D341Med (cell line): ENCODE data around the gene BTBD16.

Experiments used
- DNase-seq: peaks from one replicate; pipeline ENCODE4 v3.0.0; 2012; ENCODE audit warnings: low spot score

BTBD16 gene

DNA sequence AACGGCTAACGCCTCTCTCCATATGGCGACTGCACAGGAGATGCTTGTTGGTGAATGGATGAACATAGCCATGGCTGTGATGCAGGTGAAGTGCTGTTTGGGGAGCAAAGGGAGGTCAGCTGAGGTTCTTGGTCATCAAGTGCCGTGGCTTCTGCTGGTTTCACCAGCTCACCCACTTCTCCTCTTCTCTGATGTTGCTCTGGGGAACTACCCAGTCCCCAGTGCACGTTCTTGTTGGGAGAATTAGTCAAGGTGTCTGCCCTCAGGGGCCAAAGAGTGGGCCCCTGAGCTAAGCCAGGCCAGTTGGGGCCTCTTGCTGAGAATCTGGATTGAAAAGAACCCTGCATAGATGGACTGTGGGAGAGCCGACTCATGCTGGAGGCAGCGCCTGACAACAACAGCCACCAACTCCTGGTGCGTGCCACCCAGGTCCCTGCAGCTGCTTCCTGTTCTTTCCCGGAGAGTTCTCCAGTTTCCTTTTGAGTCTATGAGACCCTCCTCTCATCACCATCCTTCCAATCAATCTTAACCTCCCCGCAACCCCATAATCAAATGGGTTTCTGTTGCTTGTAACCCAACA, 3.0 kb downstream of the BTBD16 start:
- no peak for DNase-seq

DNA sequence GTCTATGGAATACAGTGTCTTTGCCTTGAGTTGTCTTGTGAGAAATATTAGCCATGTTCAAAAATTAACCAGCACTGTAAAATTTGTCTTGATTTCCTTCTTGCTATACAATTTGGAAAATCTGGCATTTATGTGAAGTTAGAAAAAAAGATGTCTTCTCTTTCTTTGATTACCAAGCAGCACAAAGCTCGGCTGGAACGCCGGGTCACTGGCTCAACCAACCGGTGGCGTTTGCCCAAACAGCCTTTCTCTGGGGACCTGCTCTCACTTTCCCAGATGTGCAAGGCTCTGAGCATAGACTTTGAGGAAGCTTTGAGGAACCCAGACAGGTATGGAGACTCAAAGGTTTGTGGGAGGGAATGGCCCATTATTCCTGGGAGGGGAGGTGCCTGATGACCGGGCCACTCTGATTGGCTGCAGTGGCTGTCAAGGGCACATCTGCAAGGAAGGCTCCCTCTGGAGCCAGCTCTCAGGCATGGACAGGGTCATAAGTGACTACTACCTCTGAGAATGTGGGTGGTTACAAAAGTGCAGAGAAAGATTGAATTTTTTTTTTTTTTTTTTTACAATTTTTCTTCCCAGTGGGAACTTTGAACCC, 5.6 kb downstream of the BTBD16 start:
- no peak for DNase-seq

DNA sequence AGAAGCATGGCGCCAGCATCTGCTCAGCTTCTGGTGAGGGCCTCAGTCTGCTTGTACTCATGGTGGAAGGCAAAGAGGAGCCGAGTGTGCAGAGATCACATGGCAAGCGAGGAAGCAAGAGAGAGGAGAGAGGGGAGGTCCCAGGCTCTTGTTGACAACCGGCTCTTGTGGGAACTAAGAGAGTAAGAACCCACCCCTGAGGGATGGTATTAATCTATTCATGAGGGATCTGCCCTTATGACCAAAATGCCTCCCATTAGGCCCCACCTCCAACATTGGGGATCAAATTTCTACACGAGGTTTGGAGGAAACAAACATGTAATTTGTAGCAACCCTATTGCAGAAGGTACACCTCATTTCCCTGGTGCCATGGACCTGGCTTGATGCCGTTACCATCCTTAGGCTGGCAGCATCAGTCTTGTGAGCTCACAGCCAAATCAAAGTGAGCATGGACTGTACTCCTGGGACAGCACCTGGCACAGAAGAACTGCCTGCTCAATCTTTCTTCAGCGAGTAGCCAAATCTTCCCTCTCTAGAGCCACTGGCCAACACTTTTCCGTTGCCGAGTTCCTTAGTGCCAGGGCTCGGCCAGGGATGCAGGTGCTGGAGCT, 6.5 kb downstream of the BTBD16 start:
- DNase-seq = no peak

DNA sequence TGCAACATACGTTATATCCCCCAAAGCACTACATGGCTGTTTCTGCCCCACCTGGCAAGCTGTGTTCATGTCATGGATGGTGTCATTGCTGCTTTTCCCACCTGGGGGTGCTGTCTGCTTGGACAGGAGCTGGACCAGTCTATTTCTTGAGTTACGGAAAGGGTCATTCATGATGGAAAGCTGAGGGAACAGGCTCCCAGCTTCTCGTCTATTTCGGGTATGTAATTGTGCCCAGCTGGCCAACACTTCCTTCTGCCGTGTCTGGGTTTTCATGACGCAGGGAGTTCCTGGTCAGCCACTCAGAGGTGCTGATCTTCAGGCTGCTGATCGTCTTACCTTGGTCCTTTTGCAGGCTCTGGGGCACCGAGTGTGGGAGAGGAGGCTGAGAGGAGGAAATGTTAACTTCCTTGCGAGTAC, 8.6 kb downstream of the BTBD16 start:
- no peak for DNase-seq

DNA sequence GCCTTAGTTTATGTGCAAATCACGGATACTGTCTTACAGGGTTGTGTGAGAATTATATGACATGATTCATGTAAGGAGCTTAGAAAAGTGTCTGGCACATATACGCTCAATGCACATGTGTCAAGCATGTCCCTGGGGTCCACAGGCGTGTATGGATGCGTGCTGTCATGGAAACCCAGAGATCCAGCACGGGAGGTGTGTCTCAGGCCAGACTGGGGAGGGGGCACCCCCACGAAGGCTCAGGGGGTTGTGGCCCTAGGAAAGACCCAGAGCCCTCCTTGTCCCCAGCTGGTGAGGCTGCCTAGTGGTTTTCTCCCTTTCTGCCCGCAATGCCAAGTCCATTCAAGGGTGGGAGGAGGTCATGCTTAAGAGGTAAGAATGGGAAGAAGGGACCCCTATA, 9.1 kb downstream of the BTBD16 start:
- DNase-seq = no peak

DNA sequence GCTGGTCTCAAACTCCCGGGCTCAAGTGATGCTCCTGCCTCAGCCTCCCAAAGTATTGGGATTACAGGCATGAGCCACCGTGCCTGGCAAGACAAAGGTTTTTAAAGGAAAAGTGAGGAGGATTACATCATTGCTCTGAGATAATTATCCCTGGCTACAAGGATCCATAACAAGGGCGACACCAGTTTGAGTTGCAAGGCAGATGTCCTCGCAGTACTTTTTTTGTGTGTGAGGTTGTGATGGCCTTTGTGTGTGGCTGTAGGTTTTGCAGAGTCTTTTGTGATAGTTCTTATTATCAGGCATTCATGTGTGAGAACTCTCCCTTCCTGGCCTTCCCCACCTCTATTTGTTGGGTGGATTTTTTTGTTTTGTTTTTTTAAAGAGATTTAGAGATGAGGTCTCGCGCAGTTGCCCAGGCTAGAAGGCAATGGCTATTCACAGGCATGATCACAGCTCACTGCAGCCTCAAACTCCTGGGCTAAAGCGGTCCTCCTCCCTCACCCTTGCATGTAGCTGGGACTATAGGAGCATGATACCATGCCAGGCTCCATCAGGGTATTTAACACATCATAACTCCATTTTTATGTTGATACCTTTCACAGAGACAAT, 10.0 kb downstream of the BTBD16 start:
- no peak for DNase-seq

DNA sequence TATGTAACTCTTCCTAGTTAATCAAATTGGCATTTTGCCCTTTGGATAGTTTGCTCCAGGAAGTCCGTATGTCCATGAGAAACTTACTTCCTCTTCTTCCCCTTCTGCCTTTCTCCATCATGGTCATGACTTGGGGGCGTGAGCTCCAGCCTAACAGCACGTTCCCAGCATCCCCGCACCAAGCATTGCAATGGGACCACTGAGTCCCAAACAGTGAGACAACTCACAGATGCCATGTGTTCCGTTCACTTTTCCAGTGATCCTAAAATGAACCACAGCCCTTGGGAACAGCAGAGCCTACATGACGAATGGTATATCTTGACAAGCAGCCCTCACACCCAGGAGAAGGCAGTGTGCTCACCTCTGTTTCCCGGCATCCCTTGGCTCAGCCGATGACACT, 10.7 kb downstream of the BTBD16 start:
- DNase-seq = no peak

DNA sequence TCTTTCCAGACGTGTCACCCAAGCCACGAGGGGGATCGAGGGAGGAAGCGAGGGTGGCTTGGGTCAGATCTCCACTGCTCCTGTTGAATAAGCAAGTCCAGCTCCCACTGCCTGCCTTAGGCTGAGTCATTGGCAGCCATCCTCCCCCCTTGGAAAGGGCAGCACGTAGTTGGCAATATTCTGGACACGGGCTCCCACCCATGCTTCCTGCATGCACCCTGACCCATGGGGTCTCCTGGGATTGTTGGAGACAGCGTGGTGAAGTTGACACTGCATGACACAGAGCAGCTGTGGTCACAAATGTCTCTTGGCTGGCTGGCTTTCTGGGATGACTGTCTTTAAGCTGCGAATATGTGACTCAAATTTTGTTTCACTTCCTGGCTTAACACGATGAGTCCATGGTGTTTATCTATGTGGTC, 11.2 kb downstream of the BTBD16 start:
- DNase-seq = no peak

DNA sequence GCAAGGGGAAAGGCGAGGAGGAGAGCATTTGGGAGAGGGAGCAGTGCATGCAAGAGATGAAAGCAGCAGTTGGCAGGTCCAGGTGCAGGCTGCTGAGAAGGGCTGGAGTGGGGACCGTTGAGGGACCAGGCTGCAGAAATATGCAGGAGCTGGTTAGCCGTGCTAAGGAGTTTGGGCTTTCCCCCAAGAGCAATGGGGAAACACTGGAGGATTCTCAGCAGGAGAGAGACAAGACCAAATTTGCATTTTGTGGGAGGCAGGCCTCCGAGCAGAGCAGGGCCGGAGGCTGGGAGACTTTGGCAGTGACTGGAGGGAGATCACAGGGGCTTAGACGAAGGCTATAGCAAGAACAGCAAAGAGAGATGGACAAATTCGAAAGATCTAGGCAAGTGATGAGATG, 11.8 kb downstream of the BTBD16 start:
- no peak for DNase-seq

DNA sequence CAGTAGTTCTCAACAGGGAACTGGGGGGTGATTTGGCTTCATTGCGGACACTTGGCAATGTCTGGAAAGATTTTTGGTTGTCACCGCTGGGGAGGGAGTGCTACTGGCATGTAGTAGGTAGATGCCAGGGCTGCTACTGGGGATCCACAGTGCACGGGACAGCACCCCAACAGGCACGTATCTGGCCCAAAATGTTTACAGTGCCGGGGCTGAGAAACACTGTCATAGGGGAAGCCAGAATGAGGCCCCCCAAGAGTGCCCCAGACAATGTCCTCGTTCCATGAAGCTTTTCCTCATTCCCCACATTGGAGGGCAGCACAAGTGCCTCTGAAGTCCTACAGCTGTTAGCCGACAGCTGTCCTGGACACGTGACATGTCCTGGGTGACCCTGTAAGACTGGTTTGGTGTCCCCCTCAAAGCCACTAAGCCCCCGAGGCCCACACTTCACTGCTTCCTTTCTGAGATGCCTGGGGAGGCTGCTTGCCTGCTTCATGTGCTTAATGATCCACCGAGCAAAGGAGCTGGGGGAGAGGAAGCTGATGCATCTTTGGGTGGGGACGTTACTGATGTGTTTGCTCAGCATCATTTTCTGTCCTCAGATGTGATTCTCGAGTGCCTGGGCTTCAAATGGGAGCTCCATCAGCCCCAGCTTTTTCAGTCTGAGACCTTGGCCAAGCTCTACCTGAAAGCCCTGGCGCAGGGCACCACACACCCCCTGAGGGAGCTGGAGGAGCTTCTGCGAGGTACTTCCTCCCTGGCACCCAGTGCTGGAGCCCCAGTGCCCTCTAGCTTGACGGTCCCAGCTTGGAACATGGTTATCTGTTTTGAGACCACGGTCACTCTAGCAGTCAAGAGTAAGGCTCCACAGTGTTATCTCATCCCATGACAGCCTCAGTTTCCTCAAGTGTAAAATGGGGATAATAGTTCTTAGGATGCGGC, 14.7 kb downstream of the BTBD16 start:
- no peak for DNase-seq

DNA sequence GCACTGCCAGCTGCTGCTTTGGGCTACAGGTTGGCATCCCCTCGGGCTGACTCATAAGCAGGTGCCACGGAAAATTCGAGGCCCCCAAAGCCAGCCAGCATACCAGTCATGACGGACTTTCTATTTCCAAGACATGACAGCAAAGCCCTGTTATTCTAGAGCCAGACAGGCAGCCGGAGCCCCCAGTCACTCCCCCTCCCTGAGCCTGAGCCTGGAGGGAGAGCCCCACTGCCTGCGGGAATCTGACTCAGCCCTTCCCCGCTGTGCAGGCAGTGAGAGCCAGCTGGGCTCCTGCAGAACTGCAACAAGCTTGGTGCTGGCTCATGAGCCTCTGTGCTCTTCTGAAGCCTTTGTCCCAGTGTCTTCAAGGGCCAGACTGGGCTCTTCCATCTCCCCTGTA, 15.8 kb downstream of the BTBD16 start:
- DNase-seq = no peak

DNA sequence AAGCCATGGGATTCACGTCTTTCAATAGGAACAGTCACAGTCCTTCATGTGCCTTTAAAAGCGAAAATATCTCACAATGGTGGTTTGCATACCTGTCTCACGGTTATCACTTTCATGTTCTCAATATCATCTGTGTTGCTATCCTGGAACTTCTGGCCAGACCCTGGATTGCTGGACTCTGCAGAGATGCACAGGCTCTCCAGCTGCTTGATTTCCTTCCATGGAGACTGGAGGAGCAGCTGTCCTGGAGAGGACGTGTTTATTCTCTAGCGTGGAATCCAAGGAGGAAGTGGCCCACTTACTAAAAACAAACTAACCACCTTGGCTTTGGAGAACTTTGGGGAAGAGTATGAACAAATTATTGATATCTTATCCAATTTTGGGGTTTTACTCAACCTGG, 16.5 kb downstream of the BTBD16 start:
- DNase-seq = no peak

DNA sequence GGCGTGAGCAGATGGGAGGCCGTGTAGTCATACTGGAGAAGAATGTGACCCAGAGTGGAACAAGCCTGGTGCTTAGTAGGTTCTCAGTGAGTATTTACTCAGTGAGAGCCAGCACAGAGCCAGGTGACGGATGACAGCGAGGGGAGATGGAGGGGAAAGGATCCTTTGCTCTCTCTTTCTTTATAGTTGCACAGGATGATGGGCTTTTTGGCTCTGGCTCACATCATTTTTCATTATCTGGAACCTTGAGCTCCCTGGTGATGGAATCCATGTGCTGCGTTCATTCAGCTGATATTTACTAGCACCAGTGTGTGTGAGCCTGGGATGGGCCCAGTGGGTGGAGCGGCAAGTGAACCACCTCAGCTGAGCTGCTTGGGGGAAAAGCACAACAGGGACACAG, 17.2 kb downstream of the BTBD16 start:
- DNase-seq = no peak

DNA sequence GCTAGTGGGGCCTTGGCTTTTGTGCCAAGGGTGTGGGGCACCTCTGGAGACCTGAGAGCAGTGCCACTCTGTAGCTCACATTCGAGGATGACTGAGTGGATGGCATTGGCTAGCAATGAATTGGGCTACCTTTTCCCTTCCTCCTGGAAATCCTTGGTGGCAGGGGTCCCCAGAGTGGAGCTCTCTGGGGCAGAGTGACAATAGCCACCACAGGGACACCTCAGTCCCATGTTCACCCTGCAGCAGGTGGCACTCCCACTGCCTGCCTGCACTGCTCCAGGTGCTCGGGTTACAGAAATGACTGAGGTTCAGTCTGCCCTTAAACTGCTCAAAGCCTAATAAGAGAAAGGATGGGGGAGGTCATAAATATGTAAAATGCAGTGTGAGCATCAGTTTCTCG, 17.8 kb downstream of the BTBD16 start:
- no peak for DNase-seq

DNA sequence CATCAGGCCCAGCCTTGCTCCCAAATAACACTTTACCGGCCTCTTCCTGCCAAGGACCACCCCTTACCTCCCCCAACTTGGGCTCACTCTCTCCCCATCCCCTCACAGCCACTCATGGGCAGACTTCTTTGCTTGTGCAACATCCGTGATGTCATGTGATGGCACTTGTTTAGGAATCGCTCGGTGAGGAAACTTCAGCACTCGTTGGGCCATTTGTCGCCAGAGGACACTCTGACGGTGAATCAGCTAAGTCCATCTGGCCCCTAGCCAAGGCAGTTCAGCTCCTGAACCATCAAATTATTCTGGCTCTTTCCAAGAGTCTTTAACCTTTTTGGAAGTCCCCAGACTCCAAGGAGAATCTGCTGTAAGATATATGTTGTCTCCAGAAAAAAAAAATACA, 19.2 kb downstream of the BTBD16 start:
- DNase-seq = no peak

DNA sequence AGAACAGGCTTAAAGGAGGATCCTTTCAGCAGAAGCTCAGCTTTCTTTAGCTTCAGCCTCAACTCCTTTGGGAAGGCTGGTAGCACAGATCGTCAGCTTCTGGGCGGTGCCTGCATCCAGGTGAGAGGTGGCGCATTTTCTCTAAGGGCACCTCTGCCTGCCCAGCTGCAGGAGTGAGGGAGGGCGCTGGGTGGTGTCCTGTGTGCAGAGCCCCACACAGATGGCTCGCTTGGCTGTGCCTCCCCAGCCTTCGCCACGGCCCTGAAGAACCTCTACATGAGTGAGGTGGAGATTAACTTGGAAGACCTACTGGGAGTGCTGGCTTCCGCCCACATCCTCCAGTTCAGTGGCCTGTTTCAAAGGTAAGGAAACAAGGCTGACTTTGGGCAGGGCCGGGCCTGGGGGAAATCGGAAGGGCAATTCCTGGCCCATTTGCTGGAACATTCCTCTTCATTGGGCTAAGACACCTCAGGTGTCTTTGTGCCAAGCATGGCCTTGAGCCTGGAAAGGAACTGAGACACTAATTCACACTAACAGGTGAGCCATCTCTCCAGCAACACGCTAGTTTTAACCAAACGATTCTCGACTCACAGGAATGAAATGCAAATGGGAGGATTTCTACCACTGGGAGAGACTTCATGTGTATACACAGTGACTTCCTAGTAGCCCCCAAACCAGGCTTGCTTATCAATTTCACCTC, 19.9 kb downstream of the BTBD16 start:
- DNase-seq = no peak

DNA sequence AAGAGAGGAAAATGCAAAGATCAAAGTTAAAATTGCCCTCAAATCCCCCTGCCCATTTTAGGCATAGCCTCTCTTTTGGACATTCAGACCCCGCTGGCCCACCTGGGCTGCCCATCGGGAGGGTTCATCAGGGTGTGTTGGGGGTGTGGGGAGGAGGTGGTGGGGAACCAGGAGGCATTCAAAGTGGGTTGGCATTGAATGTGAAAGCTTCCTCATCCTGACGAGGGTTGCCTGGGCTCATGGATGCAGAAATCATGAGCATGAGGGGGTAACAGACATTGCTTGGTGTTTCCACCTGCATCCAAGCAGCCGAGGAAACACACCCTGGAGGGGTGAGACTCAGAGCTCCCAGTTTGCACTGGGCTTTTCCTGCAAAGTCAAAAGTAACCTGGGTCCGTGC, 20.6 kb downstream of the BTBD16 start:
- no peak for DNase-seq

DNA sequence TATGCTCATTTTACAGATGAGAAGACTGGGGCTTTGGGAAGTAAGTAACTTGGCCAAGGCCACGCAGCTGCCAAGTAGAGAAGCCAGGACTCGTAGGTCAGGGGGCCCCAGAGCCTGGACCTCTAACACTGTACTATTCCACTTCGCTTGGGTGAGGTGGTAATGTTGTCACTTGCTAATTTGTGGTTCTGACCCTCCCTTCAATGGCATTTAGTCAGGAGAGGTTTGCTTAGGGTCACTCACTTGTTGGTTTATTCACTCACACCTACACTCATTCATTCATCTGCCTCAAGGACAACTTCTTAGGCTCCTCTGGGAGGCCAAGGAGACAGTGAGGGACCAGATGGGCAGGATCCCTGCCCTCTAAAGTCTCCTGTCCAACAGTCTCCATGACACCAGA, 21.3 kb downstream of the BTBD16 start:
- DNase-seq = no peak

DNA sequence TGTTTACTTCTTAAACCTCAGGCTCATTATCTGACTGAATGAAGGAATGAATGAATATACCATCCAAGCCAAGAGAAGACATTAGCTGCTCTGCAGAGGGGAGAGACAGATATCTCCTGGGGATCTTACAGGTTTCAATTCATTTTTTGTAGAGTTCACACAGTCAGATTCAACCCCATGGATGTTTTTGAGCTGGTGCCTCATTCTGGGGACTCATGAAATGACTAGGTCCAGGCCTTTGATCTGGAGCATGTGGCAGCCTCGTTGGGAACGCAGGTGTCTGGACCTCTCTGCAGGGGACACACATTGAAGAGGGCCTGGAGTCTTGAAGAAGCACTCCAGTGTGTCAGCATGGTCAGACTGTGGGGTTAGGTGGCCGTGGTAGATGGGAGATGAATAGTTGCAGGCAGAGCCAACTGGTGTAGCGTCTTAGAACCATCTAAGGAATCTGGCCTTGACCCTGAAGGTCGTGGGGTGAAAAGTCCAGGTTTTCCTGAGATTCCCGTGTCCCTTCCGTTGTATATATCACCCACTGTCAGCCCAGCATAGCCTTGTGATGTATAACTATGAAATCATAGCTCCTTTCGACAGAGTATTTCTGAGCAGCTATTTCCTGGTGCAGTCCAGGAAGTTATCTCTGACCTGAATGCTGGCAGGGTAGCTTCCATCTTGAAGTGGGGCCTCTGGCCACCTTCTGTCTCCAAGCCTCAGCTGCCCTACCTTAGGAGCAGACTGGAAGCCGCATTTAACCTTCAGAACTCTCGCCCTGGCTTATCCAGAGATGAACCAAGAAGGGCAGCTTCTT, 22.3 kb downstream of the BTBD16 start:
- no peak for DNase-seq

DNA sequence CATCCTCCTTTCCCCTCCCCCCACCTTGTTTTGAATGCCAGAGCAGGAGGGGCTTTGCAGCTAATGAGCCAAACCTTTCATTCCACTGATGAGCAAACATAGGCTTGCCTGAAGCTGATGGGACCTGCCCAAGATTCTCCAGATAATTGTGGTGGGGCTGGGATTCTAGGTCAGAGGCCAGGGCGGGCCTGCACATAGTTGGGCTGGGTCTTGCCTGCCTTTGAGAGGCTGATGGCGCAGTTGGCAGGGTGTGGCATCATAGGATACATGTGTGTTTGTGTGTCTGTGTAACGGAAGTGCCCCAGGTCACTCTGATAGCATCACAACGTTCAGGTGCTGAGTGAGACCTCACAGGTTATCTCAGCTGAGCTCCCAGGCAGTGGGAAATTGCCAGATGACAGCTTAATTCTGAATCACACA, 22.9 kb downstream of the BTBD16 start:
- DNase-seq = no peak
